ENCODE measurements around the gene FAM9C. TPM values are rescaled to one million over a fixed set of nuclear protein-coding genes. Genes with fewer than 3 reads are reported as not detected.
"Not testable (repeated sequence)": the region's sequence is repeated elsewhere in the genome, so short reads cannot be mapped to it uniquely, and the experiment has no call there.

Gene FAM9C
- total RNA-seq, 4 donors from 2014 or later, result not detected

DNA sequence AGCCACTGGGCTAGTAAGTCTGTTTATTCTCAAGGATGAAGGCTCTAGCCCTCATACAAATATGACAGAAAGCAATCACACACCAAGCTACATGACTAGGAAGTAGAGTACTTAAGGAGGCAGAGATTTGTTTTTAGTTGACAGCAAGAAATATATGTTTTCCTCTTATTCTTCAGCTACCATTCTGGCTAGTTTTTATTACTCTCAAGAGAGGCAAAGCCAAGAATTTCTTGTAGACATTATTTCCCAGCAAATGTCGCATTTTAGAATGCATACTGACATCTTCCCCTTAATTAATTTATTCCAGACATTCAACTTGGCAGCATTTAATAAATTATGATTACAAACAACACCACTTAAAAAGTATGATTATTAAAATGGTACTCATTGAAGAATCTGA, 23.4 kb upstream of the FAM9C start:
- Histone ChIP-seq H3K9me3 (no peaks in the 10 kb centered on the region), H3K27me3 (no peaks in the 10 kb centered on the region), H3K36me3 (no peaks in the 10 kb centered on the region), H3K27ac (no peak overlapping the region), H3K4me1 (no peaks in the 10 kb centered on the region), H3K4me3 (no peak overlapping the region)
- ATAC-seq (no peak), DNase-seq (no peak)
- TF ChIP-seq, protein P1, sequence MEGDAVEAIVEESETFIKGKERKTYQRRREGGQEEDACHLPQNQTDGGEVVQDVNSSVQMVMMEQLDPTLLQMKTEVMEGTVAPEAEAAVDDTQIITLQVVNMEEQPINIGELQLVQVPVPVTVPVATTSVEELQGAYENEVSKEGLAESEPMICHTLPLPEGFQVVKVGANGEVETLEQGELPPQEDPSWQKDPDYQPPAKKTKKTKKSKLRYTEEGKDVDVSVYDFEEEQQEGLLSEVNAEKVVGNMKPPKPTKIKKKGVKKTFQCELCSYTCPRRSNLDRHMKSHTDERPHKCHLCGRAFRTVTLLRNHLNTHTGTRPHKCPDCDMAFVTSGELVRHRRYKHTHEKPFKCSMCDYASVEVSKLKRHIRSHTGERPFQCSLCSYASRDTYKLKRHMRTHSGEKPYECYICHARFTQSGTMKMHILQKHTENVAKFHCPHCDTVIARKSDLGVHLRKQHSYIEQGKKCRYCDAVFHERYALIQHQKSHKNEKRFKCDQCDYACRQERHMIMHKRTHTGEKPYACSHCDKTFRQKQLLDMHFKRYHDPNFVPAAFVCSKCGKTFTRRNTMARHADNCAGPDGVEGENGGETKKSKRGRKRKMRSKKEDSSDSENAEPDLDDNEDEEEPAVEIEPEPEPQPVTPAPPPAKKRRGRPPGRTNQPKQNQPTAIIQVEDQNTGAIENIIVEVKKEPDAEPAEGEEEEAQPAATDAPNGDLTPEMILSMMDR (IDR thresholded peaks at IDR 0.05 in 4 of 5, conservative IDR thresholded peaks at IDR 0.05 in 1 of 5), result no peak
- no peak for TF ChIP-seq POLR2A (IDR thresholded peaks at IDR 0.05)
- in situ Hi-C loops (cut with MboI; ENCODE audit: low sequenced_read_pairs in 4 of 4) (loop anchor here in 1 of 4 donors (25.0 kb wide), 1 partner anchor 420 kb away; no protein-coding TSS in a partner anchor), intact Hi-C loops (cut with DNase I; ENCODE audit: low total_unique reads) (no loop called here)

DNA sequence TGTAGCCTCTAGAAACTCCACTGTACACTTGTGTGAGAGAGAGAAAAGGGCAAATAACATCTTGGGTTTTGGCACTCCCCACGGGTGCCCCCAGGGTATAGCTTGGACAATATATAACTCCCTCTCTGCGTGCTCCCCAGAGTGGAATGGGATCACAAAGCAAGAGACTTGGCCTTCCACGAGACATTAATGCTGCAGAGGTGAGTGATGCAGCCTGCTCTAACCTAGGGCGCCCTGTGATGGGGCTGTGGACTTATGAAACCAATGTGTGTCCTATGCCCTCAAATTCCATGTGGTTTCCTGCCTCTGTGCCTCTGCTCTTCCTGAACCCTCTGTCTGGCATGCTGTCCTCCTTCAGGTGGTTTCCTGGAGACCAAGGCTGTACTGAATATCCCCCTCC, 22.0 kb upstream of the FAM9C start:
- Histone ChIP-seq H3K4me3 (no peak overlapping the region), H3K36me3 (no peaks in the 10 kb centered on the region), H3K27ac (no peak overlapping the region), H3K27me3 (no peaks in the 10 kb centered on the region), H3K4me1 (no peaks in the 10 kb centered on the region), H3K9me3 (no peaks in the 10 kb centered on the region)
- intact Hi-C loops (cut with DNase I; ENCODE audit: low total_unique reads) (no loop called here), in situ Hi-C loops (cut with MboI; ENCODE audit: low sequenced_read_pairs in 4 of 4) (loop anchor here in 1 of 4 donors (25.0 kb wide), 1 partner anchor 421 kb away; no protein-coding TSS in a partner anchor)
- ATAC-seq (no peak), DNase-seq (no peak)
- TF ChIP-seq, protein P1 (IDR thresholded peaks at IDR 0.05 in 4 of 5, conservative IDR thresholded peaks at IDR 0.05 in 1 of 5), result no peak
- TF ChIP-seq POLR2A (IDR thresholded peaks at IDR 0.05), result no peak

DNA sequence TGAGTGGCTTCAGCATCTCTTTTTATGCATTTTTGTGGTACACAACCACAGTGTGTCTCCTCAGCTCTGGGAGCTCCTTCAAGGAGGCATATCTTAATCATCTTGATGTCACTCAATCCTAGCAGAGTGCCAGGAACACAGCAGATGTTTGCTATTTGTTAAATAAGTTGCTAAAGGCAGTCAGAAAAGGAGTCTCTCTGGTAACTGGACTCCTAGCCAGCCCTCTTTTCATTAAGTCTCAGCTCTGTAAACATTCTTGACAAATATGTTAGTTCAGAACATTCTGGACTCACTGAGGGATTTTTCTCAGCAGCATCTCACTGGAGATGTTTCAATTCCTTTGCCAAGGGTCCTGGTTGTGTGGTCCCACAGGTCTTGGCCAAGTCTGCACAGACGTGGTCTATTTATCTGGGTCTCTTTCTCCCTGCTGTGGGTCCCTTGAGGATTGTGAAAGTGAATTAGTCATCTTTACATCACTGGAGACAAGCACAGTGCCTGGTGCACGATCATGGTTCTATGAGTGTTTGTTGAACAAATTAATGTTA, 20.3 kb upstream of the FAM9C start:
- no peak for TF ChIP-seq POLR2A (IDR thresholded peaks at IDR 0.05)
- TF ChIP-seq, protein P1 (IDR thresholded peaks at IDR 0.05 in 4 of 5, conservative IDR thresholded peaks at IDR 0.05 in 1 of 5), result no peak
- intact Hi-C loops (cut with DNase I; ENCODE audit: low total_unique reads), result no loop called here
- Histone ChIP-seq H3K4me1 (no peaks in the 10 kb centered on the region), H3K9me3 (no peaks in the 10 kb centered on the region), H3K36me3 (no peaks in the 10 kb centered on the region), H3K27me3 (no peaks in the 10 kb centered on the region), H3K4me3 (no peak overlapping the region), H3K27ac (peak overlapping the region; percentile 31 to 54 (median 44))
- ATAC-seq, result peak; percentile 78 to 86
- peak; percentile 30 to 45 for DNase-seq
- in situ Hi-C loops (cut with MboI; ENCODE audit: low sequenced_read_pairs in 4 of 4), result loop anchor here in 1 of 4 donors (25.0 kb wide), 1 partner anchor 423 kb away; no protein-coding TSS in a partner anchor

DNA sequence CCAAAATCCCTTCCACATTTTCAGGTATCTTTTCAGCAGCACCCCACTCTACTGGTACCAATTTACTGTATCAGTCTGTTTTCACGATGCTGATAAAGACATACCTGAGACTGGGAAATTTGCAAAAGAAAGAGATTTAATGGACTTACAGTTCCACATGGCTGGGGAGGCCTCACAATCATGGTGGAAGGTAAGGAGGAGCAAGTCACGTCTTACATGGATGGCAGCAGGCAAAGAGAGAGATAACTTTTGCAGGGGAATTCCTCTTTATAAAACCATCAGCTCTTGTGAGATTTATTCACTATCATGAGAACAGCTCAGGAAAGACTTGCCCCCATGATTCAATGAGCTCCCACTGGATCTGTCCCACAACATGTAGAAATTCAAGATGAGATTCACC, 18.7 kb upstream of the FAM9C start:
- DNase-seq; H3K27ac ChIP-seq; H3K4me1 ChIP-seq; H3K9me3 ChIP-seq; H3K36me3 ChIP-seq; intact Hi-C loops (cut with DNase I; ENCODE audit: low total_unique reads); H3K27me3 ChIP-seq; H3K4me3 ChIP-seq; ATAC-seq: not testable (repeated sequence)
- in situ Hi-C loops (cut with MboI; ENCODE audit: low sequenced_read_pairs in 4 of 4), result loop anchor here in 1 of 4 donors (25.0 kb wide), 1 partner anchor 424 kb away; no protein-coding TSS in a partner anchor

DNA sequence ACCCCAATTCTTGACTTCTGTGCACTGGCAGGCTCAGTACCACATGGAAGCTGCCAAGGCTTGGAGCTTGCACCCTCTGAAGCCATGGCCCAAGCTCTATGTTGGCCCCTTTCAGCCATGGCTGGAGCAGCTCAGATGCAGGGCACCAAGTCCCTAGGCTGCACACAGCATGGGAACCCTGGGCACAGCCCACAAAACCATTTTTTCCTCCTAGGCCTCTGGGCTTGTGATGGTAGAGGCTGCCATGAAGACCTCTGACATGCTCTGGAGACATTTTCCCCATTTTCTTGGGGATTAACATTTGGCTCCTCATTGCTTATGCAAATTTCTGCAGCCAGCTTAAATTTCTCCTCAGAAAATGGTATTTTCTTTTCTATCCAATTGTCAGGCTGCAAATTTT, 17.9 kb upstream of the FAM9C start:
- H3K27me3 ChIP-seq, H3K4me1 ChIP-seq: not testable (repeated sequence)

DNA sequence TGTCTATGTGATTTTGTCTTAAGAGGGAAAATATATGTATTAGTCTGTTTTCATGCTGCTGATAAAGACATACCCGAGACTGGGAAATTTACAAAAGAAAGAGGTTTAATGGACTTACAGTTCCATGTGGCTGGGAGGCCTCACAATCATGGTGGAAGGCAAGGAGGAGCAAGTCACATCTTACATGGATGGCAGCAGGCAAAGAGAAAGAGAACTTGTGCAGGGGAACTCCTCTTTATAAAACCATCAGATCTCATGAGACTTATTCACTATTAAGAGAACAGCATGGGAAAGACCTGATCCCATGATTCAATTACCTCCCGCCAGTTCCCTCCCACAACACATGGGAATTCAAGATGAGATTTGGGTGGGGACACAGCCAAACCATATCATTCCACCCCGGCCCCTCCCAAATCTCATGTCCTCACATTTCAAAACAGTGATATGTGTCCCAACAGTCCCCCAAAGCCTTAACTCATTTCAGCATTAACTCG, 16.8 kb upstream of the FAM9C start:
- intact Hi-C loops (cut with DNase I; ENCODE audit: low total_unique reads); H3K4me1 ChIP-seq; DNase-seq; H3K27ac ChIP-seq; H3K27me3 ChIP-seq; H3K36me3 ChIP-seq; H3K4me3 ChIP-seq; H3K9me3 ChIP-seq; ATAC-seq: not testable (repeated sequence)
- in situ Hi-C loops (cut with MboI; ENCODE audit: low sequenced_read_pairs in 4 of 4), result loop anchor here in 1 of 4 donors (25.0 kb wide), 1 partner anchor 426 kb away; no protein-coding TSS in a partner anchor

More for the DNA sequence above, 17.9 kb upstream of the FAM9C start:
- H3K4me3 ChIP-seq; H3K9me3 ChIP-seq; H3K27ac ChIP-seq; H3K36me3 ChIP-seq; DNase-seq; ATAC-seq; intact Hi-C loops (cut with DNase I; ENCODE audit: low total_unique reads): not testable (repeated sequence)
- in situ Hi-C loops (cut with MboI; ENCODE audit: low sequenced_read_pairs in 4 of 4), result loop anchor here in 1 of 4 donors (25.0 kb wide), 1 partner anchor 425 kb away; no protein-coding TSS in a partner anchor
